Mammary epithelial cell (primary cell): ENCODE measurements around the gene TEX14.

Experiments used
- EZH2 ChIP-seq: IDR thresholded peaks from 2 replicates; pipeline ENCODE4 v1.6.1; 2012; ENCODE audit warnings: low read length, inconsistent platforms, borderline replicate concordance
- TF ChIP-seq, protein P1 (sequence below), 2 donors: IDR thresholded peaks in 1 of 2; conservative IDR thresholded peaks in 1 of 2; 2 replicates each; pipeline ENCODE4 v1.5.1; 2011 to 2012; ENCODE audit warnings: inconsistent platforms in 2 of 2, low read length in 2 of 2, mild to moderate bottlenecking in 2 of 2, control low read depth in 1 of 2, low read depth in 1 of 2; ENCODE audit not compliant: insufficient read depth in 1 of 2; ENCODE audit errors: extremely low read depth in 1 of 2

DNA sequence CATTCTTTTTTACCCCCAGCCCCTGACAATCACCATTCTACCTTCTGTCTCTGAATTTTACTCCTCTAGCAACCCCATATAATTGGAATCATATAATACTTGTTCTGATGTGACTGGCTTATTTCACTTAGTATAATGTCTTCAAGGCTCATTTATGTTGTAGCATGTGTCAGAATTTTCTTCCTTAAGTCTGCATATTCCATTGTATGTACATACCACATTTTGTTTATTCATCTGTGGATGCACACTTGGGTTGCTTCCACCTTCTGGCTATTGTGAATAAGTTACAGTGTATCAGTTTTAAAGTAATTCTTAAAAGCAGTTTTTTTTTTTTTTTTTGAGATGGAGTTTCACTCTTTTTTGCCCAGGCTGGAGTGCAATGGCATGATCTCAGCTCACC, 39.1 kb upstream of the TEX14 start:
- TF ChIP-seq, protein P1, sequence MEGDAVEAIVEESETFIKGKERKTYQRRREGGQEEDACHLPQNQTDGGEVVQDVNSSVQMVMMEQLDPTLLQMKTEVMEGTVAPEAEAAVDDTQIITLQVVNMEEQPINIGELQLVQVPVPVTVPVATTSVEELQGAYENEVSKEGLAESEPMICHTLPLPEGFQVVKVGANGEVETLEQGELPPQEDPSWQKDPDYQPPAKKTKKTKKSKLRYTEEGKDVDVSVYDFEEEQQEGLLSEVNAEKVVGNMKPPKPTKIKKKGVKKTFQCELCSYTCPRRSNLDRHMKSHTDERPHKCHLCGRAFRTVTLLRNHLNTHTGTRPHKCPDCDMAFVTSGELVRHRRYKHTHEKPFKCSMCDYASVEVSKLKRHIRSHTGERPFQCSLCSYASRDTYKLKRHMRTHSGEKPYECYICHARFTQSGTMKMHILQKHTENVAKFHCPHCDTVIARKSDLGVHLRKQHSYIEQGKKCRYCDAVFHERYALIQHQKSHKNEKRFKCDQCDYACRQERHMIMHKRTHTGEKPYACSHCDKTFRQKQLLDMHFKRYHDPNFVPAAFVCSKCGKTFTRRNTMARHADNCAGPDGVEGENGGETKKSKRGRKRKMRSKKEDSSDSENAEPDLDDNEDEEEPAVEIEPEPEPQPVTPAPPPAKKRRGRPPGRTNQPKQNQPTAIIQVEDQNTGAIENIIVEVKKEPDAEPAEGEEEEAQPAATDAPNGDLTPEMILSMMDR (conservative IDR thresholded peaks at IDR 0.05 in 1 of 2, IDR thresholded peaks at IDR 0.05 in 1 of 2; ENCODE audit: extremely low read depth in 1 of 2, insufficient read depth in 1 of 2, low read depth in 1 of 2, low read length in 2 of 2): no peak
- no peak for TF ChIP-seq EZH2
